NCI-H774 (cell line): ENCODE results near the gene PHF21A.
"Not testable (repeated sequence)": the region's sequence is repeated elsewhere in the genome, so short reads cannot be mapped to it uniquely, and the experiment has no call there.

Source experiments
- DNase-seq: peaks from one replicate; lab custom pipeline; 2025; lab: John Stamatoyannopoulos, UW

PHF21A gene

DNA sequence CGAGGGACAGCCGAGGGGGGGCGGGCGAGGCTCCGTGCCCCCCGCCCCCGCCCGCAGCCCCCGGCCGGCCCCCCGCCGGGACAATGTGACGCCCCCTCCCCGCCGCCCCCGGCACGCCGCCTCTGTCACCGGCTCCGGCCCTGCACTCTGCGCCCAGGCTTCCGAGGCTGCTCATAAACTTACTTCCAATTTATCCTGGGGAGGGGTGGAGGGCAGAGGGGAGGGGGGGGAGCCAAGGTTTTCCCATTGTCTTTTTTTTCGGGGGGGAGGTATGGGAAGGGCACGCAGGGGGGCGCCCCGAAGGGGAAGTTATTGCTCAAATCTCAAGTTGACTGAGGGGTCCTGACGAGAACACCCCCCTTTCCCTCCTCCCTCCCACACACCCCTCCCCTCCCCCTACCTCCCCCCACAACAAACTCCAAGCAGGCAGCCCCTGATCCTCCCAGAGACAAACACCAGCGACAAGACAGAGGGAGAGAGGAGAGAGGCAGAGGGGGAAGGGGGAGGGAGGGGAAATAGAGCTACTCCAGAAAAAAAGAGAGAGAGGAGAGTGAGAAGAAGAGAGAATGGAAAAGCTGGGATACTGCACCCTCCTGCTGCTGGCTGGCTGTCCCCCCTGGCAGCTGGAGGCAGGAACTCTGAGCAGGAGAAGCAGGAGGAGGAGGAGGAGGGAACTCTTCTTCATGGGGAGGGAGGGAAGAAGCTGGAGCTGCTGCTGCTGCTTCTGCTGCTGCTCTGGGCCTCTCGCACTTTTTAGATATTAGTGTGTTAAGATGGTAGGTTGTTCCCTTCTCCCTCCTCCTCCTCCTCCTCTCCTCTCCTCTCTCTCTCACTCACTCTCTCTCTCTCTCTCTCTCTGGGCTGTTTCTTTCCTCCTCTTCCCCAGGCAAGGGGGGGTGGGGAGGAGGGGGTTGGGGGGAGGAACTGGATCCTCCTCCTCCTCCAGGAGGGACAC lies 631 bp downstream of the PHF21A start:
- DNase-seq = peak; percentile 35

GRCh38 chr11:46119352-46120216 lies 1.7 kb downstream of the PHF21A start:
- no peak for DNase-seq

- no peak for DNase-seq
Measured at GRCh38 chr11:46118702-46119351, 2.4 kb downstream of the PHF21A start.

GRCh38 chr11:46117842-46118241 lies 3.4 kb downstream of the PHF21A start:
- DNase-seq = no peak

- not testable (repeated sequence) for DNase-seq
Measured at GRCh38 chr11:46116712-46117037, 4.6 kb downstream of the PHF21A start.

DNA sequence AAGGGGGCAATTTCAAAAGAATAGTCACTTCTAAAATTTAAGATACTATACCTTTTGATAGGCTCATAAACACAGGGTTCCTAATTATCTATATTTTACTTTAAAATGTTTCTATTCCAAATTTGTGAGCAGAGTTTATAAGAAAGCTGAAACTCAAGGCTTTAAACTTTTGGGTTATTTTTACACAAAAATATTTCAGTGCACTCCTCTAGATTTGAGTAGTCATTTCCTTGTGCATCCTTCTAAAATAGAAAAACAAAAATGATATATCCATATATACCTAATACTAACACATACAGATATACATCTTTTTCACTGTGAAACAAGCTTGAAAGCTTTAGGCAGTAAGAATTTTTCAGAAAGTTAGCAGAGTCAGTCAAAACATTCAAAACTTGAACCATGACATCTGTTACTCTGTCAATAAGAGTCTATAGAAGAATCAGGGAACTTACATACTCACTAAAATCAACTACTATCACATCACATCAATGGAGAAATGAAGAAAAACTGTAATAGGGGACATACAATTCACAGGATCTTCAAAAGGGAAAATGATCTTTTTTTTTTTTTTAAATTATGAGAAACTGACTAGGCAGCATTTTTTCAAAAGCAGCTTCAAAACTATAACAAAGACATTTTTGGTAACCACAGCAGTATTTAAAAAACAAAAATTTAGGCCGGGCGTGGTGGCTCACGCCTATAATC lies 5.1 kb downstream of the PHF21A start:
- no peak for DNase-seq

DNA sequence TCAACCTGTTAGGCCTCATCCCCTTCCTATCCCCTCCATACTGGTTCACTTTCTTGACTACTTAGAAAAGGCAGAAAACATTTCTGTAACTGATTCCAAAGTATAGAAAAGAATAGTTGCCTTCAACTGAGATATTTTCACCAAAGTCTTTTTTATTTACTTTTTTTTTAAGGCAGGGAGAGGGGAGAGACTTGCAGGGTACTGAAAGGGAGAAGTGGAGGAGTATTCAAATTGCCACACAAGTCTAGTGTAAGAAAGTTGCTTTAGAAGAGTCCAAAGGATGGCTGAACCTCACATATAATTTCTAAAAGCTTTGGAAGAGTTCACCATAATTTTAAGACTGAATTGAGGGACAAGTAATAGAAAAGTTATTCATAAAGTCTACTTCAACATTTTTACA lies 6.3 kb downstream of the PHF21A start:
- no peak for DNase-seq

GRCh38 chr11:46114378-46114777 lies 6.9 kb downstream of the PHF21A start:
- DNase-seq = no peak

- peak; percentile 9 for DNase-seq
Measured at GRCh38 chr11:46112961-46113607, 8.2 kb downstream of the PHF21A start.

DNA sequence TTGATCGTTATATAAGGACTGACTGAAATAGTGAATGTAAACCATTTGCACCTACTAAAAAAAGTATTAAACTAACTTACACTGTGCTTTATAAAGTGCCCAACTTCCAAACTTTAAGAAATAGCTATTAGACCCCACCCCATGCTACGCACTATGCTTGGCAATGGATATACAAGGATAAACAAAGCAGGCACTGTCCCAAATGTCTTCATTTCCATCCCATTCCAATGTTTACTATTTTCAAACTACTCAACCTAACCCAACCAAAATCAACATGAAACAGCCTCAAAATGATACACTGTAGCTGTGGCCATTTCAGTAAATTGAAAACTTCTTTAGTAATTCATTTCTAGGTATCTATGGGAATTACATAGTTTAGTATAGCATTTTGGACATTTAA lies 12.5 kb downstream of the PHF21A start:
- no peak for DNase-seq

DNA sequence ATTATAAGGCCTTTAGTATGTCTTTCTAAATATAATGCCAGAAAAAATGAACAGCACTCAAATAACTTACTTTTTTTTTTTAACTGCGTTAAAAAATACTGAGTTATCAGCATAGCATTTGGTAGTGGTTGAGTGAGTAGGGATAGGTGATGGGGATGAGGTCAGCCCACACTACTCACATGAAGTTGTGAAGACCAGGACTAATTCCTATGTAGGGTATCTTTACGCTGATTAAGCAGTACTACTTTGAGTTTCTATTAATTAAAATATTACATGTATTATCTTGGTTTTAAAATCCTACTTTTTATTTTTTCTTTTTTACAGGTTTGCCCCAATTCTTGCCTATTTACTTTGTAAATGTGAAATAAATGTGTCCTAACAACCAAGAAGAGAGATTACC lies 13.5 kb downstream of the PHF21A start:
- DNase-seq = no peak

GRCh38 chr11:46107408-46107718 lies 13.9 kb downstream of the PHF21A start:
- DNase-seq = no peak

DNA sequence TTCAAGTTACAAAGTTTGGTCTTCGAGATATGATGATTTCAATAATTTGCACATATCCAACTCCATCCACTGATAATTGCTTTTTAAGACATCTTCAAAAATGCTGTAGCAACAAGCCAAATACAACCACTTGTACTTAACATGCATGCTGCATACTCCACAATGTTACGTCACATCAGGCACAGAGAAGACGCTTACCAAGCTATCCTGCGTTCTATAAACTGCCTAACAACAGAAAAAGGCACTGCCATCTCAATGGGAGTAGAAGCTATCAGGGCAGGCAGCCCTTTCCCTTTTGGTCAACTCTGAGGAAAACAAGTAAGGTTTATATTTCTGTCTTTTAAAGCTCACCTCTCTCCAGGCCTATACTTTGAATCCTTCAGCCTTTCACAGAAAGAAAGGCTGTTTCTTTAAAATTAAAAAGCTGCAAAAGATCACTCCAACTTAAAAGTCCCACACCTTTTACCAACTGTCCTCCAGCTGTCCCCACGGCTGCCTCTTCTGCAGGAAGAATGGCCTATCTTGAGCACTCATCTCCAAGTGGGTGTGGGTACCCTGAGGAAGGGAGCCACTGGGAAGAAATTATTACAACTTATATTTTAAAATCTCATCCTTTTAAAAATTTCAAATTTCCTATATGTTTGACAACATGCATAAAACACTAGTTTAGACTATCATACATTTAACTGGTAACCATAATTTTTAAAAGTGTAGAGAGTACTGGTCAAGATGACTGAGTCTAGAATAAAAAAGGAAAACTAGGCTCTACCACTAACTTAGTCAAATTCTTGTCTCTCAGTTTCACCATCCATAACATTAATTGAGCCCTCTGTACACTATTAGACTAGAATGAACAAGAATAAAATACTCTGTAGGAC lies 14.5 kb downstream of the PHF21A start:
- DNase-seq = no peak

DNA sequence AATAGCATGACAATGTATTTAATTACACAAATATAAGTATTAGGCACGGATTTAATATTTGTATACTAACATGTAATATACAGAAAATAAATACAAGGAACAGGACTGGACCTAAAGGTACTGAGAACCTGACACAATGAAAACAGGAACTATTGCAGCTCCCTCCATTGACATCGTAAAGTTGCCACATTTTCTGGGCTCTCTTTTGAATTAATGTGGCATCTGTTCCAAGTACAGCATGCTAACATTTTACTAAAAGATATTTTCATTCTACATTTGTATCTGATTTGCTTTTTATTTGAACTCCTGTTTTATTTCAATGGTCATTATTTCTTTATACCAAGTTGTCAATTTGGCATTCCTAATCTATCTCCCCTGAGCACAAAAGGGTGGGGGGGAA lies 15.3 kb downstream of the PHF21A start:
- no peak for DNase-seq

DNA sequence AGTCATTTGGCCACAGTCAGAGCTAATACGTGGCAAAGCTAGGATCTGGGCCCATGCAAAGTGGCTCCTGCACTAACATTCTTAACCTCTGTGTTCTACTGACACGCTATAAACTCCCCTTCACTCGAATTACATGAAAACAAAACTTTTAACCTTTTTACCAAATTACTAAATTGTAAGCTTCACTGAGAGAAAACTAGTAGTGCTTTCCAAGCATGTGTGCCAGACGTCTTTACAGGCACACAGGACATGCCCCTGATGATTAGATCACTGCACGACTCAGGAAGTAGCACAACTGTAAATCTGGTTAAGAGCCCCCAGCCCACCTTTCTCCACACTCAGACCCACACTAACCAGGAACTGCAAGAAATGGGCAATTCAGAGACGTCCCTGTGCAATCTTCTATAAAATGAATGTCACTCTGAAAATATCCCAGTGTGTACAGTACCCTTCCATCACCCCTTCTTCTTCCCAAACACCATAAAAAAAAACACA lies 16.1 kb downstream of the PHF21A start:
- no peak for DNase-seq

- DNase-seq = no peak
Measured at GRCh38 chr11:46102843-46103242, 18.4 kb downstream of the PHF21A start.

GRCh38 chr11:46100670-46101069 lies 20.6 kb downstream of the PHF21A start:
- DNase-seq = no peak

DNA sequence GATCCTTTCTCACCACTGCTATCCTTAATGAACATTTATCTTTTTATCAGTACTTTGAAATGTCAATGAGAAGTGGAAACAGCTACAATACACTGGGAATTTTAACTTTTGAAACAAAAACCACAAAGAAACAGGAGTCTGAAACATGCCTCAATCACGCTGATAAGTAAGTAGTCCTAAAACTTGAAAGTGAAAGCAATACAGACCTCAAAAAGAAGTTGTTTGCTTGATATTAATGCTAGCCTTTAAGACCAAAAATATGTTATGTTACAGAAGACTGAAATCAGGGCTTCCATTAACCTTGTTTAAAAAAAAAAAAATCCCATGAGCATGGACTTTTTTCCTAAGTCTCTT lies 21.3 kb downstream of the PHF21A start:
- no peak for DNase-seq

DNA sequence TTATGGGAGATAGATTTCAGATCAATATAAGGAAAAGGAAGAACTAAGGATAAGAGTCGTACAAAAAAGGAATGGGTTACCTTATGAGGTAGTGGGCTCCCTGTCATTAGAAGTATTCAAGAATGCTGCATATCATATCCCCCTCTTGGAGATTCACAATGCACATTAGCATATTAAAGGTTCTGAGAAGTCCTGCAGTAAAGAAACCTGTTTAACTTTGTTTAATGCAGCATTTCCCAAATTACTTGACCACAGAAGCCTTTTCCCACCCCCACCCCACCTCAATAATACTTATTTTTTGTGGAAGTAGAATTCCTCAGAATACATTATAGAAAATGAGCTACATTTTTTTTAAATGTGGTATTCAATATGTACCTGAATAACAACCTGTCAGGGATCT lies 30.9 kb downstream of the PHF21A start:
- DNase-seq = no peak

GRCh38 chr11:46079662-46080061 lies 41.6 kb downstream of the PHF21A start:
- no peak for DNase-seq

GRCh38 chr11:46075928-46076327 lies 45.3 kb downstream of the PHF21A start:
- DNase-seq = no peak
